Measurements from ENCODE around the gene DNAH14. TPM values are rescaled to one million over a fixed set of nuclear protein-coding genes. Genes with fewer than 3 reads are reported as not detected.

The DNAH14 gene
- total RNA-seq, 1 experiment from 2014 or later = 69.7 TPM

DNA sequence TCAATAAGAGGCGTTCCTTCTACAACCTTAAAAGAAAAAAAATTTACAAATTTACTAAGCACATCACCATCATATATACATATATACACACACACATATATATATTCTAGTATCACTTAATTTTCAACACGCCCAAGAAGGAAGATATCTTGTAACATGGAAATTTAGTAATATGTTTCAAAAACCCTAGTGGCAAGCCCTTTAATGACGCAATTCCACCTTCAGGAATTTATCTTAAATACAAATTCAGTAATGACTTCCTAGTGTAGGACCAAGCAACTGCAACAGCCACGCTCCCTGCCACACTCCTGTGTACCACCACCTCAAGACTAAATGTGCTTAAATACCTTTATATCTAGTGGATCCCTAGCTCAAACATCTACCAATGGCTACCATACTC, 485.8 kb downstream of the DNAH14 start:
- BruUV-seq (replicated peaks) = no TSS peak
- ChIA-PET CTCF (interaction anchor here (0.6 to 4.8 kb wide), 4 partner anchors 11 to 73 kb away, joined by 3 to 31 read pairs (median 4); no protein-coding TSS in a partner anchor), POLR2A (interaction anchor here (7.3 kb wide), 1 partner anchor 11 kb away, joined by 67 read pairs; the partner anchor contains the start of gene LBR)
- Mint-ChIP-seq H3K4me1 (ENCODE audit: insufficient read depth, unreplicated experiment) (peaks cover 7% of the 10 kb centered on the region), H3K27ac (ENCODE audit: low read depth, unreplicated experiment) (peak overlapping the region; percentile 65), H3K36me3 (ENCODE audit: insufficient read depth, unreplicated experiment) (peaks cover 84% of the 10 kb centered on the region), H3K4me3 (ENCODE audit: unreplicated experiment) (no peak overlapping the region), H3K27me3 (ENCODE audit: insufficient read depth, unreplicated experiment) (no peaks in the 10 kb centered on the region), H3K9me3 (ENCODE audit: unreplicated experiment) (no peaks in the 10 kb centered on the region)
- no peak for DNase-seq (ENCODE audit: unreplicated experiment)
- TF ChIP-seq, protein P1, sequence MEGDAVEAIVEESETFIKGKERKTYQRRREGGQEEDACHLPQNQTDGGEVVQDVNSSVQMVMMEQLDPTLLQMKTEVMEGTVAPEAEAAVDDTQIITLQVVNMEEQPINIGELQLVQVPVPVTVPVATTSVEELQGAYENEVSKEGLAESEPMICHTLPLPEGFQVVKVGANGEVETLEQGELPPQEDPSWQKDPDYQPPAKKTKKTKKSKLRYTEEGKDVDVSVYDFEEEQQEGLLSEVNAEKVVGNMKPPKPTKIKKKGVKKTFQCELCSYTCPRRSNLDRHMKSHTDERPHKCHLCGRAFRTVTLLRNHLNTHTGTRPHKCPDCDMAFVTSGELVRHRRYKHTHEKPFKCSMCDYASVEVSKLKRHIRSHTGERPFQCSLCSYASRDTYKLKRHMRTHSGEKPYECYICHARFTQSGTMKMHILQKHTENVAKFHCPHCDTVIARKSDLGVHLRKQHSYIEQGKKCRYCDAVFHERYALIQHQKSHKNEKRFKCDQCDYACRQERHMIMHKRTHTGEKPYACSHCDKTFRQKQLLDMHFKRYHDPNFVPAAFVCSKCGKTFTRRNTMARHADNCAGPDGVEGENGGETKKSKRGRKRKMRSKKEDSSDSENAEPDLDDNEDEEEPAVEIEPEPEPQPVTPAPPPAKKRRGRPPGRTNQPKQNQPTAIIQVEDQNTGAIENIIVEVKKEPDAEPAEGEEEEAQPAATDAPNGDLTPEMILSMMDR (IDR thresholded peaks at IDR 0.05; ENCODE audit: unreplicated experiment) = no peak
- intact Hi-C loops (cut with micrococcal nuclease) = no loop called here

DNA sequence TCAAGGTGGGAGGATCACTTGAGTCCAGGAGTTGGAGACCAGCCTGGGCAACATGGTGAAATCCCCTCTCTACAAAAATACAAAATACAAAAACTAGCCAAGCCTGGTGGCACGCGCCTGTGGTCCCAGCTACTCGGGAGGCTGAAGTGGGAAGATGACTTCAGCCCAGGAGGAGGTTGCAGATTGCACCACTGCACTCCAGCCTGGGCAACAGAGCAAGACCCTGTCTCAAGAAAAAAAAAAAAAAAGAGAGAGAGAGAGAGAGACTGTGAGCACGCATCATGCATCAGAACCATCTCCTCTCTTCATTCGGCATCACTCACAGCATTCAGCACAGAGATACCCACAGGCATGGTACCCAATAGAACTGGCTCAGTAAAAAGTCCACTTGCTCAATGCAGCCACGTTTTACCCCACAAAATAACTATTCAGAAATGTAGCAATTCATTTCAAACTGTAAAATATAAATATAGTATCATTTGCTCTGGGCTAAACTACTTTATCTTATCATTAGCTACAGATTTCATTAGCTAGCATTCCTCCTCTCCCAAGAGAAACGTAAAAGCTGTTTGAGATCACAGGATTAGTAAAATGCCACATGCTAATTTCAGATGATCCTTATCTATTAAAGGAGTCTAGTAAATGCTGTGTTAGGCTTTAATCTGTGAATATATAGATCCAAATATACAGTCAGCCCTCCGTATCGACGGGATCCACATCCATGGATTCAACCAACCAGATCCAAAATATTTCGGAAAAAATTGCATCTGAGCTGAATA, 486.7 kb downstream of the DNAH14 start:
- peaks cover 7% of the 10 kb centered on the region for H3K4me1 Mint-ChIP-seq (ENCODE audit: insufficient read depth, unreplicated experiment)
- intact Hi-C loops (cut with micrococcal nuclease) = no loop called here
- H3K36me3 Mint-ChIP-seq (ENCODE audit: insufficient read depth, unreplicated experiment) = peaks cover 77% of the 10 kb centered on the region
- TF ChIP-seq, protein P1 (IDR thresholded peaks at IDR 0.05; ENCODE audit: unreplicated experiment) = no peak
- no peaks in the 10 kb centered on the region for H3K27me3 Mint-ChIP-seq (ENCODE audit: insufficient read depth, unreplicated experiment)
- ChIA-PET CTCF (interaction anchor here (1.0 to 4.8 kb wide), 4 partner anchors 9 to 97 kb away, joined by 3 to 31 read pairs (median 4); no protein-coding TSS in a partner anchor), POLR2A (interaction anchor here (0.5 to 7.3 kb wide), 4 partner anchors 10 to 137 kb away, joined by 3 to 67 read pairs (median 4); partner anchors contain the start of gene LBR)
- H3K9me3 Mint-ChIP-seq (ENCODE audit: unreplicated experiment) = no peaks in the 10 kb centered on the region
- DNase-seq (ENCODE audit: unreplicated experiment) = no peak
- no TSS peak for BruUV-seq (replicated peaks)
- H3K4me3 Mint-ChIP-seq (ENCODE audit: unreplicated experiment) = no peak overlapping the region
- peak overlapping the region; percentile 65 for H3K27ac Mint-ChIP-seq (ENCODE audit: low read depth, unreplicated experiment)

DNA sequence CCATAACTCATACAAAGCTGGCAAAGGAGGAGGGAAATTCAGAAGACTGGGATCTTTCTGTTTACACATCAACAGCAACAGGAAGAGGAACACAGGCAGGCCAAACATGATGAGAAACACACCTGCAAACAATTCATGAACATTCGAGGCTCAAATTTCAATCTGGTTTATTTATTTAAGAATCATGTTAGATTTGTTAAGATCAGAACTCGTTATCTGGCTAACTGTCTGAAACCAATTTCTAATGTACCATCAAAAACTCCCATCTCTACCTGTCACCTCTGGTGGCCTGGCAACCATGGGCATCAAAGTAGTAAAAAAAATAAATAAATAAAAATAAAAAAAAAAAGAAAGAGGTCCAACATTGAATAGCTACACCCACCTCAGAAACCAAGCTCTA, 488.6 kb downstream of the DNAH14 start:
- intact Hi-C loops (cut with micrococcal nuclease) = no loop called here
- TF ChIP-seq, protein P1 (IDR thresholded peaks at IDR 0.05; ENCODE audit: unreplicated experiment) = no peak
- Mint-ChIP-seq H3K27ac (ENCODE audit: low read depth, unreplicated experiment) (peak overlapping the region; percentile 1), H3K9me3 (ENCODE audit: unreplicated experiment) (no peaks in the 10 kb centered on the region), H3K4me3 (ENCODE audit: unreplicated experiment) (no peak overlapping the region), H3K27me3 (ENCODE audit: insufficient read depth, unreplicated experiment) (no peaks in the 10 kb centered on the region), H3K4me1 (ENCODE audit: insufficient read depth, unreplicated experiment) (peaks cover 18% of the 10 kb centered on the region), H3K36me3 (ENCODE audit: insufficient read depth, unreplicated experiment) (peaks cover 63% of the 10 kb centered on the region)
- DNase-seq (ENCODE audit: unreplicated experiment) = no peak
- ChIA-PET CTCF (interaction anchor here (0.7 to 1.4 kb wide), 7 partner anchors 8 to 1191 kb away, joined by 3 read pairs; no protein-coding TSS in a partner anchor), POLR2A (interaction anchor here (1.0 to 7.3 kb wide), 4 partner anchors 8 to 39 kb away, joined by 3 to 67 read pairs (median 6); partner anchors contain the start of gene LBR)
- BruUV-seq (replicated peaks) = no TSS peak

DNA sequence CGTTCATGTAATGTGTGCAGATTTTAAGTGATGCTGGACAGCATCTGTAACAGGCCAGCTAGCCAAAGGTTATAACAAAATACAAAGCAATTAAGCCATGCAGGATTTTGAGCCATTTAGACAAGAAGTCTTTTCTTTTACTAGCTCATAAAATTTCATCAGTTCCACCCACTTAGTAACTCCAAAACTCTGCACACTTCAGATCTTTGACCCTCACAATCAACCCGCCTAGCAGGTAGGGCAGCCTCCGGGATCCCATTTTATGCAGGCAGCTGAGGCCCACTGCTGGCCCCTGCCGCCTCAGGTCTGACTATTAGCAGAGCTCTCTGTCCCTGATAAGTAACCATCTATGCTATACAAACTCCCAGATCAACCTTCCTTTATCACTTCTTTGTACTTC, 489.1 kb downstream of the DNAH14 start:
- TF ChIP-seq, protein P1 (IDR thresholded peaks at IDR 0.05; ENCODE audit: unreplicated experiment) = no peak
- POLR2A ChIA-PET = interaction anchor here (0.6 to 7.3 kb wide), 6 partner anchors 8 to 93 kb away, joined by 3 to 67 read pairs (median 3); partner anchors contain the start of gene LBR

More for the DNA sequence above, 489.1 kb downstream of the DNAH14 start:
- Mint-ChIP-seq H3K4me3 (ENCODE audit: unreplicated experiment) (no peak overlapping the region), H3K27me3 (ENCODE audit: insufficient read depth, unreplicated experiment) (no peaks in the 10 kb centered on the region), H3K4me1 (ENCODE audit: insufficient read depth, unreplicated experiment) (peaks cover 23% of the 10 kb centered on the region), H3K36me3 (ENCODE audit: insufficient read depth, unreplicated experiment) (peaks cover 62% of the 10 kb centered on the region), H3K27ac (ENCODE audit: low read depth, unreplicated experiment) (peak overlapping the region; percentile 1), H3K9me3 (ENCODE audit: unreplicated experiment) (no peaks in the 10 kb centered on the region)
- DNase-seq (ENCODE audit: unreplicated experiment) = no peak
- CTCF ChIA-PET = interaction anchor here (0.7 to 1.4 kb wide), 8 partner anchors 8 to 1192 kb away, joined by 3 to 4 read pairs (median 3); no protein-coding TSS in a partner anchor
- no TSS peak for BruUV-seq (replicated peaks)
- intact Hi-C loops (cut with micrococcal nuclease) = no loop called here
